Measurements from ENCODE around the gene ARRDC2.

ARRDC2 gene

DNA sequence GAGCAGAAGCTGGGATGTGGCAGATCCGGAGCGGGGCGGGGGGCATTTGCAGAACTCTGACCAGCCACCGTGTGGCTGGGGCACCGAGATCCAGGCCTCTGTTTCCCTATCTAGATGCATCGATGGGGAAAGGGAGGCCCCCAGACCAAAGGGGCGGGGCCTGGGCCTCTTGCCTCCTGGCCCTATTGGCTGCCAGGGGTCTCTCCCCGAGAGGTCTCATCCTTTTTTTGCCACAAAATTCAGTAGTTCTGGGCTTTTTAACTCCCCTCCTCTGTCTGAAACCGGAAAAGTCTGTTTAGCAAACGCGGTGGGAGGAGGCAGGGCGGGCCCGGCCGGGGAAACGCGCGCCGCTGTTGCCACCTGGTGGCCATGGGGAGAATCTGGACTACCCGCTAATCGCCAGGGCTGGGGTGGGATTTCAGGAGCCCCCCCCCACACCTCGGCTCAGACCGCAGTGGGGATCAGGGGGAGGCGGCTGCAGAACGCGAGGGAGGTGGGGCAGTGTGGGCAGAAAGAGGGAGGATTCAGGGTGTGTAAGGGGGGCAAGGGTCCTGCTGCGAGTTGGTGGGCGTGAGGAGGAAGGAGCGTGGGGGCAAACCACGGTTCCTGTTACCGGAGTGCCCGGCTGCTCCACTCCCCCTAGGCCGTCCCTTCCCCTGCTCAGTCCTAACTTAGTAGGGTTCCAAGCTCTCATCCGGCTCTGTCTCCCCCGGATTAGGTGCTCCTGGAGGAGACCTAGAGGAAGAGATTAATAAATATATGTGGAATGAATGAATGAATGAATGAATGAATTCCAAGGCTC is 50.4 kb downstream of the ARRDC2 start:
- peak; percentile 82 for DNase-seq (ENCODE audit: low spot score)

DNA sequence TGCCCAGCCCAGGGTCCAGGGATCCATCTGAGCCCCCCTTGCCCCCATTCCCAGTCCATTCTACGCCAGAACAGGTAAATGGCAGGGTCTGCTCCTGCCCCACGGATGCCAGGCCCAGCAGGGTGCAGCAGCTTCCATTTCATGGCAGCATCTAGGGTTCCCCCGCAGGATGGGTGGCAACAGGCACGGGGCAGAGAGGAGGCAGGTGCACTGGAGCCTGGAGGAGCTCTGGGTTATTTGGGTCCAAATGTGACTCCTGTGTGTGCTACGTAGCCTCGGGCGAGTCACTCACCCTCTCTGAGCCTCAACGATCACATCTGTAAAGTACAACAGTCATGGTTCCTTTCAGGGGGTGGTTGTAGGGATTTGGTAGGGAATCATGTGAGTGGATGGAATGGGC is 51.3 kb downstream of the ARRDC2 start:
- DNase-seq (ENCODE audit: low spot score), result no peak

DNA sequence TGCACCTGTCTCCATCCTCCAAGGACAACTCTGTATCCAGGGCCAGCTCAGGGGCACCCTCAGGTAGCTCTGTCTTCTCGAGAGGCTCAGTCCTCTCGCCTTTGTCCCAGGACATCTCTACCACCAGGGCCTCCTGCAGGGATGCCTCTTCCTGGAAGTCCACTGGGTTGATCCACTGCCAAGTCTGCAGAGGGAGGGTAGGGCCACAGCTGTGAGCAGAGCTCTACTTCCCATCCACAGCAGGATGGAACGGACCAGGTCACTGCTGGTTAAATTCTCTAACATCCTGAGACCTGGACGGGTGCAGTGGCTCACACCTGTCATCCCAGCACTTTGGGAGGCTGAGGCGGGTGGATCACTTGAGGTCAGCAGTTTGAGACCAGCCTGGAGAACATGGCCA is 51.9 kb downstream of the ARRDC2 start:
- DNase-seq (ENCODE audit: low spot score), result no peak

DNA sequence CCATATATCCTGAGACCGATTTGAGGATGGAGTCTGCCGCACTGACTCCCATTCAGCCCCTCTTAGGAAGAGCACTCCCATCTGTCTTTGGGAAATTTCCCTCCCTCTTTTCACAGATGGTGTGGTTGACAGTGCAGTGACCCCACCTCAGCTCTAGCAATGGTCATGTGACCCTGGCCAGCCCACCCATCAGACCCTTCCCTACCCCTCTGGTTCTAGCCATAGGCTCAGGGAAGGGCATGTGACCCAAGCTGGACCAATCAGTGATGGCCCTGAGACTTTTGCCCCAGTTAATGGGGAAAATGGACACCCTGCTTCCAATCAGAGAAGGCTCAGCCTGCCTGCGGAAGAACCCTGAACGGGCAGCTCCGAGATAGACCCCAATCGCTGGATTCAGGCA is 52.5 kb downstream of the ARRDC2 start:
- DNase-seq (ENCODE audit: low spot score), result no peak

DNA sequence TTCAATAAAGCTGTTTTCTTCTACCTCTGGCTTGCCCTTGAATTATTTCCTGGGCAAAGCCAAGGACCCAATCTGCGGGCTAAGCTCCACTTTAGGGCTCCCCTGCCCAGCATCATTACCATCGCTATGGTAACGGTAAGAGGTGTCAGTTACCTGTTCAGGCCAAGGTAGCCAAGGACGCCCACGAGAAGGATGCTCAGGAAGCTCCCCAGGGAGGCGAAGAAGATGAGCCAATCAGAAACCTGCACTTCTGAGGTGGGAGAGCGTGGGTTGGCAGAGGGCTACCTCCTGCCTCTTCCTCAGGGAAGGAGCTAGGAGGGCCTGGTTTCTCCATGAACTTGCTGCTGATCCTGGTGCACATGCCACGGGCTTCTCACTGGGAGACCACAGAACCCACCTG is 54.1 kb downstream of the ARRDC2 start:
- no peak for DNase-seq (ENCODE audit: low spot score)

DNA sequence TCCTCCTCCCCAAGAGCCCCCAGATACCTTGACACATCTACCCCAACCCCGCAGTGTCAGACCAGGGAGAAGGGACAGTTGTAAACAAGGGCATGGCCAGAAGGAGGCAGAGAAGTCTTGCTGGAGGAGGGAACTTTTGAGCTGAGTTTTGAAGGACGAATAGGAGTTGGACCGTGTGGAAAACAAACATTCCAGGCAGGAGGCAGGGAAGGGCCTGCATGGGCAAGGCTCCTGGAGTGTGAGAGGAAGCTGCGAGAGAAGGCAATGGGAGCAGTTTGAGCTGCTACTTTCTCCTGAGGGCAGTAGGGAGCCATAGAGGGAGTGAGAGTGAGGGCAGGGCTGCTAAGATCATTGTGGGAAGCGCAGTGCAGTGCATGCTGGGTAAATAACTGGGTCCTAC is 55.5 kb downstream of the ARRDC2 start:
- no peak for DNase-seq (ENCODE audit: low spot score)

Data from HuH-7 (cell line).